22Rv1 (cell line): ENCODE measurements around the gene STK16.

Experiments used
- CTCF ChIP-seq: fragments of 450-650 bp; IDR thresholded peaks from 2 replicates; pipeline ENCODE4 v1.5.1; 2017; ENCODE audit warnings: mild to moderate bottlenecking
- ZFX ChIP-seq: fragments of 450-650 bp; IDR thresholded peaks from 2 replicates; pipeline ENCODE4 v1.6.1; 2017; ENCODE audit warnings: antibody characterized with exemption, borderline replicate concordance

GRCh38 chr2:219221957-219222518 is 23.2 kb upstream of the STK16 start:
- TF ChIP-seq CTCF: no peak
- no peak for TF ChIP-seq ZFX
